ENCODE data around the gene RIC1. TPM values are rescaled to one million over a fixed set of nuclear protein-coding genes. Genes with fewer than 3 reads are reported as not detected.

The RIC1 gene
- total RNA-seq, 5 donors from 2014 or later (not counting 1 experiment from before 2014, with no cell fraction given), result 22.2 to 29.9 (median 22.9) TPM

GRCh38 chr9:5633243-5633642, 4.3 kb downstream of the RIC1 start:
- POLR2A ChIA-PET, result interaction anchor here (0.6 to 1.7 kb wide), 2 partner anchors 10 to 24 kb away, joined by 4 read pairs; no protein-coding TSS in a partner anchor
- H3K27ac Mint-ChIP-seq, result no peak overlapping the region

GRCh38 chr9:5635390-5635789, 6.5 kb downstream of the RIC1 start:
- peaks cover 43% of the 10 kb centered on the region for H3K36me3 Mint-ChIP-seq
- Histone ChIP-seq H3K4me3 (ENCODE audit: control insufficient read depth in 1 of 2, extremely low read depth in 1 of 2, low read length in 1 of 2) (no peak overlapping the region), H3K27ac (ENCODE audit: low read length) (no peak overlapping the region), H3K9me3 (peaks cover 2% of the 10 kb centered on the region), H3K4me1 (ENCODE audit: control insufficient read depth in 1 of 2, extremely low read depth in 1 of 2, insufficient read depth in 2 of 2, low read length in 2 of 2) (peaks cover 8 to 10% of the 10 kb centered on the region in 2 experiments), H3K27me3 (replicated peaks in 1 of 2; ENCODE audit: control insufficient read depth in 2 of 2, extremely low read depth in 1 of 2, insufficient read depth in 2 of 2, low read length in 1 of 2) (no peaks in the 10 kb centered on the region), H3K36me3 (ENCODE audit: control insufficient read depth in 2 of 2, extremely low read depth in 1 of 2, insufficient read depth in 1 of 2, low read length in 1 of 2) (no peaks in the 10 kb centered on the region)
- H3K27me3 Mint-ChIP-seq, result no peaks in the 10 kb centered on the region
- DNase-seq (no peak), ATAC-seq (replicated peaks in 1 of 4) (no peak)
- peaks cover 16 to 35% (median 22%) of the 10 kb centered on the region in 3 donors for H3K9me3 Mint-ChIP-seq
- WGBS (ENCODE audit: insufficient coverage), result no CpG with 5 or more reads among the region's 4 CpGs
- no peak overlapping the region for H3K4me3 Mint-ChIP-seq
- CTCF ChIA-PET, result no interaction called here
- H3K27ac Mint-ChIP-seq, result no peak overlapping the region
- peaks cover 59 to 66% (median 60%) of the 10 kb centered on the region in 3 donors for H3K4me1 Mint-ChIP-seq
- POLR2A ChIA-PET, result no interaction called here

More at GRCh38 chr9:5633243-5633642, 4.3 kb downstream of the RIC1 start:
- Histone ChIP-seq H3K4me3 (ENCODE audit: control insufficient read depth in 1 of 2, extremely low read depth in 1 of 2, low read length in 1 of 2) (no peak overlapping the region), H3K4me1 (ENCODE audit: control insufficient read depth in 1 of 2, extremely low read depth in 1 of 2, insufficient read depth in 2 of 2, low read length in 2 of 2) (peaks cover 8 to 13% of the 10 kb centered on the region in 2 experiments), H3K9me3 (peaks cover 2% of the 10 kb centered on the region), H3K36me3 (ENCODE audit: control insufficient read depth in 2 of 2, extremely low read depth in 1 of 2, insufficient read depth in 1 of 2, low read length in 1 of 2) (no peaks in the 10 kb centered on the region), H3K27ac (ENCODE audit: low read length) (no peak overlapping the region), H3K27me3 (replicated peaks in 1 of 2; ENCODE audit: control insufficient read depth in 2 of 2, extremely low read depth in 1 of 2, insufficient read depth in 2 of 2, low read length in 1 of 2) (no peaks in the 10 kb centered on the region)
- peaks cover 8 to 18% (median 14%) of the 10 kb centered on the region in 3 donors for H3K9me3 Mint-ChIP-seq
- H3K36me3 Mint-ChIP-seq, result peaks cover 23% of the 10 kb centered on the region
- no peak for ATAC-seq (replicated peaks in 1 of 4)
- CTCF ChIA-PET, result interaction anchor here in 1 of 2 donors (0.6 kb wide), 1 partner anchor 55 kb away, joined by 6 read pairs; no protein-coding TSS in a partner anchor
- no peak overlapping the region for H3K4me3 Mint-ChIP-seq
- DNase-seq, result no peak
- no peaks in the 10 kb centered on the region for H3K27me3 Mint-ChIP-seq
- no CpG with 5 or more reads among the region's 2 CpGs for WGBS (ENCODE audit: insufficient coverage)
- H3K4me1 Mint-ChIP-seq, result peaks cover 56% of the 10 kb centered on the region in 3 donors

GRCh38 chr9:5639816-5640215, 10.9 kb downstream of the RIC1 start:
- Histone ChIP-seq H3K4me1 (ENCODE audit: control insufficient read depth in 1 of 2, extremely low read depth in 1 of 2, insufficient read depth in 2 of 2, low read length in 2 of 2) (peaks cover 0 to 3% of the 10 kb centered on the region in 2 experiments), H3K36me3 (ENCODE audit: control insufficient read depth in 2 of 2, extremely low read depth in 1 of 2, insufficient read depth in 1 of 2, low read length in 1 of 2) (no peaks in the 10 kb centered on the region), H3K27ac (ENCODE audit: low read length) (no peak overlapping the region), H3K27me3 (replicated peaks in 1 of 2; ENCODE audit: control insufficient read depth in 2 of 2, extremely low read depth in 1 of 2, insufficient read depth in 2 of 2, low read length in 1 of 2) (no peaks in the 10 kb centered on the region), H3K9me3 (peaks cover 2% of the 10 kb centered on the region), H3K4me3 (ENCODE audit: control insufficient read depth in 1 of 2, extremely low read depth in 1 of 2, low read length in 1 of 2) (no peak overlapping the region)
- ATAC-seq (replicated peaks in 1 of 4) (no peak), DNase-seq (no peak)
- H3K4me3 Mint-ChIP-seq, result no peak overlapping the region
- H3K9me3 Mint-ChIP-seq, result peaks cover 21 to 47% (median 24%) of the 10 kb centered on the region in 3 donors
- no CpG with 5 or more reads among the region's 1 CpG for WGBS (ENCODE audit: insufficient coverage)
- H3K27ac Mint-ChIP-seq, result no peak overlapping the region
- H3K4me1 Mint-ChIP-seq, result peaks cover 37 to 51% (median 48%) of the 10 kb centered on the region in 3 donors
- H3K27me3 Mint-ChIP-seq, result no peaks in the 10 kb centered on the region
- ChIA-PET CTCF (no interaction called here), POLR2A (no interaction called here)
- peaks cover 63% of the 10 kb centered on the region for H3K36me3 Mint-ChIP-seq

- Mint-ChIP-seq H3K36me3 (peaks cover 58% of the 10 kb centered on the region), H3K9me3 (peaks cover 16 to 46% (median 29%) of the 10 kb centered on the region in 3 donors)
- WGBS (ENCODE audit: insufficient coverage), result 100% methylated on average over 1 of the region's 2 CpGs
Observed at GRCh38 chr9:5642170-5642569, 13.3 kb downstream of the RIC1 start.

GRCh38 chr9:5643005-5643624, 14.2 kb downstream of the RIC1 start:
- no peak overlapping the region for H3K27ac ChIP-seq (ENCODE audit: low read length)
- H3K27me3 Mint-ChIP-seq, result no peaks in the 10 kb centered on the region
- ChIA-PET CTCF (no interaction called here), POLR2A (no interaction called here)
- no peaks in the 10 kb centered on the region for H3K4me1 ChIP-seq (ENCODE audit: control insufficient read depth in 1 of 2, extremely low read depth in 1 of 2, insufficient read depth in 2 of 2, low read length in 2 of 2)
- H3K4me3 Mint-ChIP-seq, result no peak overlapping the region
- H3K27me3 ChIP-seq (replicated peaks in 1 of 2; ENCODE audit: control insufficient read depth in 2 of 2, extremely low read depth in 1 of 2, insufficient read depth in 2 of 2, low read length in 1 of 2), result no peaks in the 10 kb centered on the region
- peaks cover 56% of the 10 kb centered on the region for H3K36me3 Mint-ChIP-seq
- no peaks in the 10 kb centered on the region for H3K9me3 ChIP-seq
- no peaks in the 10 kb centered on the region for H3K36me3 ChIP-seq (ENCODE audit: control insufficient read depth in 2 of 2, extremely low read depth in 1 of 2, insufficient read depth in 1 of 2, low read length in 1 of 2)
- H3K9me3 Mint-ChIP-seq, result peaks cover 11 to 43% (median 25%) of the 10 kb centered on the region in 3 donors
- ATAC-seq (replicated peaks in 1 of 4), result no peak
- no peak overlapping the region for H3K27ac Mint-ChIP-seq
- DNase-seq, result no peak
- H3K4me3 ChIP-seq (ENCODE audit: control insufficient read depth in 1 of 2, extremely low read depth in 1 of 2, low read length in 1 of 2), result no peak overlapping the region
- peaks cover 38 to 55% (median 55%) of the 10 kb centered on the region in 3 donors for H3K4me1 Mint-ChIP-seq

More at GRCh38 chr9:5642170-5642569, 13.3 kb downstream of the RIC1 start:
- ATAC-seq (replicated peaks in 1 of 4) (no peak), DNase-seq (no peak)
- Mint-ChIP-seq H3K4me1 (peaks cover 37 to 60% (median 58%) of the 10 kb centered on the region in 3 donors), H3K27me3 (no peaks in the 10 kb centered on the region), H3K27ac (no peak overlapping the region), H3K4me3 (no peak overlapping the region)
- H3K9me3 ChIP-seq, result no peaks in the 10 kb centered on the region
- H3K4me1 ChIP-seq (ENCODE audit: control insufficient read depth in 1 of 2, extremely low read depth in 1 of 2, insufficient read depth in 2 of 2, low read length in 2 of 2), result no peaks in the 10 kb centered on the region
- ChIA-PET CTCF (no interaction called here), POLR2A (no interaction called here)
- no peaks in the 10 kb centered on the region for H3K36me3 ChIP-seq (ENCODE audit: control insufficient read depth in 2 of 2, extremely low read depth in 1 of 2, insufficient read depth in 1 of 2, low read length in 1 of 2)
- no peaks in the 10 kb centered on the region for H3K27me3 ChIP-seq (replicated peaks in 1 of 2; ENCODE audit: control insufficient read depth in 2 of 2, extremely low read depth in 1 of 2, insufficient read depth in 2 of 2, low read length in 1 of 2)
- H3K4me3 ChIP-seq (ENCODE audit: control insufficient read depth in 1 of 2, extremely low read depth in 1 of 2, low read length in 1 of 2), result no peak overlapping the region
- H3K27ac ChIP-seq (ENCODE audit: low read length), result no peak overlapping the region

GRCh38 chr9:5644501-5644900, 15.6 kb downstream of the RIC1 start:
- no peak for ATAC-seq (replicated peaks in 1 of 4)
- POLR2A ChIA-PET, result no interaction called here
- H3K36me3 Mint-ChIP-seq, result peaks cover 55% of the 10 kb centered on the region

More at GRCh38 chr9:5644501-5644900, 15.6 kb downstream of the RIC1 start:
- Mint-ChIP-seq H3K9me3 (peaks cover 12 to 47% (median 27%) of the 10 kb centered on the region in 3 donors), H3K27ac (peak overlapping the region in 1 of 2 donors; percentile 37), H3K4me3 (no peak overlapping the region), H3K4me1 (peaks cover 40 to 57% (median 52%) of the 10 kb centered on the region in 3 donors), H3K27me3 (no peaks in the 10 kb centered on the region)
- no peaks in the 10 kb centered on the region for H3K36me3 ChIP-seq (ENCODE audit: control insufficient read depth in 2 of 2, extremely low read depth in 1 of 2, insufficient read depth in 1 of 2, low read length in 1 of 2)
- no peak overlapping the region for H3K27ac ChIP-seq (ENCODE audit: low read length)
- no CpG with 5 or more reads among the region's 1 CpG for WGBS (ENCODE audit: insufficient coverage)
- no peak for DNase-seq
- CTCF ChIA-PET, result no interaction called here
- no peaks in the 10 kb centered on the region for H3K4me1 ChIP-seq (ENCODE audit: control insufficient read depth in 1 of 2, extremely low read depth in 1 of 2, insufficient read depth in 2 of 2, low read length in 2 of 2)
- H3K27me3 ChIP-seq (replicated peaks in 1 of 2; ENCODE audit: control insufficient read depth in 2 of 2, extremely low read depth in 1 of 2, insufficient read depth in 2 of 2, low read length in 1 of 2), result no peaks in the 10 kb centered on the region
- no peak overlapping the region for H3K4me3 ChIP-seq (ENCODE audit: control insufficient read depth in 1 of 2, extremely low read depth in 1 of 2, low read length in 1 of 2)
- H3K9me3 ChIP-seq, result peaks cover 5% of the 10 kb centered on the region

Measured in T-cell (primary cell).